ENCODE measurements around the gene UMODL1.

- TF ChIP-seq POLR2A (IDR thresholded peaks at IDR 0.05; ENCODE audit: low read depth, low read length) (no peak), TAF1 (IDR thresholded peaks at IDR 0.05; ENCODE audit: borderline replicate concordance, low read depth, low read length) (no peak)
Measured at GRCh38 chr21:42055425-42055824, 15.7 kb upstream of the UMODL1 start.

All from GM12892 (cell line).